Left ventricle myocardium inferior (tissue), 1 donor: Measurements from ENCODE around the gene ACACB. TPM values are rescaled to one million over a fixed set of nuclear protein-coding genes. Genes with fewer than 3 reads are reported as not detected.

Source experiments
- DNase-seq: peaks from one replicate; pipeline ENCODE4 v3.0.0-alpha.2; 2020
- H3K27ac ChIP-seq: fragments of 200-600 bp; replicated peaks from 2 replicates; pipeline ENCODE4 v1.8.0; 2021
- H3K27me3 ChIP-seq: fragments of 200-600 bp; 2 replicates; pipeline ENCODE4 v1.8.0; 2021; ENCODE audit warnings: low read depth
- H3K36me3 ChIP-seq: fragments of 200-600 bp; 2 replicates; pipeline ENCODE4 v1.8.0; 2021
- H3K4me1 ChIP-seq: fragments of 200-600 bp; 2 replicates; pipeline ENCODE4 v1.8.0; 2021
- H3K4me3 ChIP-seq: fragments of 200-600 bp; 2 replicates; pipeline ENCODE4 v1.8.0; 2021; ENCODE audit warnings: mild to moderate bottlenecking, moderate library complexity
- H3K9me3 ChIP-seq: fragments of 200-600 bp; replicated peaks from 2 replicates; pipeline ENCODE4 v1.8.0; 2021
- intact Hi-C: fragments of 100-400 bp; cut with micrococcal nuclease; formaldehyde crosslinking; loops from one replicate; pipeline ENCODE4 v1.11.0; 2022
- total RNA-seq: library from RNA; stranded (reverse); fragmentation: NEBNext Ultra II Directional; extraction: Animal tissue kit (Norgen Biotek cat#: 25700); gene quantifications from one replicate; pipeline ENCODE4 v1.2.1, GENCODE V29; 2021
- TF ChIP-seq, protein P1 (sequence below): fragments of 200-600 bp; IDR thresholded peaks from 2 replicates; pipeline ENCODE4 v1.8.0; 2021; ENCODE audit warnings: antibody characterized with exemption, mild to moderate bottlenecking, borderline replicate concordance
- donor health status: DM: no; HTN: yes; CAD: no; lungs with severe emphysema.

Gene ACACB
- total RNA-seq, 1 donor from 2014 or later: 123 TPM

DNA sequence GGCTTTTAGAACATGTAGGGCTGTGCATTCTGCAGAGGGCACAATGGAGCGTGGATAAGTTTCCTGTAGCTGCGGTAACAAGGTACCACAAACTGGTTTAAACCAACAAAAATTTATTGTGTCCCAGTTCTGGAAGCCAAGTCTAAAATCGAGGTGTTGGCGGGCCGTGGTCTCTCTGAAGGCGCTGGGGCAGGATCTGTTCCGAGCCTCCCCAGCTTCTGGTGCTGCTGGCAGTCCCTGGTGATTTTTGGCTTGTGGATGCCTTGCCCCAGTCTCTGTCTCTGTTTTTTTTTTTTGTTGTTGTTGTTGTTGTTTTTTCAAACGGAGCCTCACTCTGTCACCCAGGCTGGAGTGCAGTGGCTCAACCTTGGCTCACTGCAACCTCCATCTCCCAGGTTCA, 77.5 kb downstream of the ACACB start:
- intact Hi-C loops: no loop called here
- Histone ChIP-seq H3K9me3 (no peaks in the 10 kb centered on the region), H3K36me3 (peaks cover 97% of the 10 kb centered on the region), H3K27ac (no peak overlapping the region), H3K27me3 (no peaks in the 10 kb centered on the region), H3K4me1 (peaks cover 17% of the 10 kb centered on the region), H3K4me3 (no peak overlapping the region)
- DNase-seq: no peak
- TF ChIP-seq, protein P1, sequence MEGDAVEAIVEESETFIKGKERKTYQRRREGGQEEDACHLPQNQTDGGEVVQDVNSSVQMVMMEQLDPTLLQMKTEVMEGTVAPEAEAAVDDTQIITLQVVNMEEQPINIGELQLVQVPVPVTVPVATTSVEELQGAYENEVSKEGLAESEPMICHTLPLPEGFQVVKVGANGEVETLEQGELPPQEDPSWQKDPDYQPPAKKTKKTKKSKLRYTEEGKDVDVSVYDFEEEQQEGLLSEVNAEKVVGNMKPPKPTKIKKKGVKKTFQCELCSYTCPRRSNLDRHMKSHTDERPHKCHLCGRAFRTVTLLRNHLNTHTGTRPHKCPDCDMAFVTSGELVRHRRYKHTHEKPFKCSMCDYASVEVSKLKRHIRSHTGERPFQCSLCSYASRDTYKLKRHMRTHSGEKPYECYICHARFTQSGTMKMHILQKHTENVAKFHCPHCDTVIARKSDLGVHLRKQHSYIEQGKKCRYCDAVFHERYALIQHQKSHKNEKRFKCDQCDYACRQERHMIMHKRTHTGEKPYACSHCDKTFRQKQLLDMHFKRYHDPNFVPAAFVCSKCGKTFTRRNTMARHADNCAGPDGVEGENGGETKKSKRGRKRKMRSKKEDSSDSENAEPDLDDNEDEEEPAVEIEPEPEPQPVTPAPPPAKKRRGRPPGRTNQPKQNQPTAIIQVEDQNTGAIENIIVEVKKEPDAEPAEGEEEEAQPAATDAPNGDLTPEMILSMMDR: no peak

DNA sequence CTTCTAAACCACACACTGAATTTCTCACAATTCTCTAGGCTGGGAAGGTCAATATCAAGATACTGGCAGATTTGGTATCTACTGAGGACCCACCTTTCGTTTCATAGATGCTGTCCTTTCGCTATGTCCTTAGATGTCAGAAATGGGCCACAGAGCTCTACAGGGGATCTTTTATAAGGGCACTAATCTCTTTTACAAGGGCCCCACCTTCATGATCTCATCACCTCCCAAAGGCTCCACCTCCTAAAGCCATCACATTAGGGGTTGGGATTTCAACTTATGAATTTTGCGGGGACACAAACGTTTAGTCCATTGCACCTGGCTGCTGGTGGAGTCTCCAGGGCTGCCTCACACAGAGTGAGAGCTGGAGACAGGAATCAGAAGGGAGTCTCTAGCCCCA, 79.9 kb downstream of the ACACB start:
- Histone ChIP-seq H3K27ac (no peak overlapping the region), H3K9me3 (no peaks in the 10 kb centered on the region), H3K4me1 (peaks cover 17% of the 10 kb centered on the region), H3K36me3 (peaks cover 97% of the 10 kb centered on the region), H3K27me3 (no peaks in the 10 kb centered on the region), H3K4me3 (no peak overlapping the region)
- DNase-seq: no peak
- intact Hi-C loops: no loop called here
- TF ChIP-seq, protein P1: no peak

DNA sequence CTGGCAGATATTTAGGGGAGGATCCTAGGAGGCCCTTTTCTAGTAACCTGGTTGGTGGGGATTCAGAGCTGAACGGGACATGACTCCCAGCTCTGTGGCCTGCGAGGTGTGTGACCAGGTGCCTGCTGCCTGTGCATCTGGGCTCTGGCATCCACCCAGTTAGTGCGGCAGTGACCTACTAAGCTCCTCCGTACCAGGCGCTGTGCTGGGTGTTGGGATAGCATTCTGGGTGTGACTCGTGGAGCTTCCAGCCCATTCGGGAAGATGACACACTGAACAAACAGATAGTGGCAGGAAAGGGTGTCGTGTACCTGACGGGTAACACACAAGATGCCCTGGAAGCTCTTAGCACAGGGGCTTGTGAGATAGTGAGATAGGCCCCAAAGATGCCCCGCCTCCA, 80.9 kb downstream of the ACACB start:
- no peak overlapping the region for H3K27ac ChIP-seq
- H3K27me3 ChIP-seq: no peaks in the 10 kb centered on the region
- peaks cover 12% of the 10 kb centered on the region for H3K4me1 ChIP-seq

DNA sequence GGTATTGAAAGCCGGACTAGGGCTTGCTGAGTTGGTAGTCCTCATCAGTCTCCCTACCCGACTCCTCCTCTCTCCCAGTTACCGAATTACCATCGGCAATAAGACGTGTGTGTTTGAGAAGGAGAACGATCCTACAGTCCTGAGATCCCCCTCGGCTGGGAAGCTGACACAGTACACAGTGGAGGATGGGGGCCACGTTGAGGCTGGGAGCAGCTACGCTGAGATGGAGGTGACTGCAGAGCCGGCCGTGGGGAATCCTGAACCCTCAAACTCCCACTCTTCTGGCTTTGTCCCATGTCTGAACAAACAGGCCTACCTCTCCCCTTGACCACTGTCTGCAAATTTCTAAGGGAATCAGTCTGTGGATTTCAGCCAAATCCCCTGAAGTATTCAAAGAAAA, 82.9 kb downstream of the ACACB start:
- Histone ChIP-seq H3K27me3 (no peaks in the 10 kb centered on the region), H3K36me3 (peaks cover 98% of the 10 kb centered on the region), H3K9me3 (no peaks in the 10 kb centered on the region), H3K4me3 (no peak overlapping the region), H3K4me1 (peaks cover 7% of the 10 kb centered on the region), H3K27ac (no peak overlapping the region)
- DNase-seq: no peak
- TF ChIP-seq, protein P1: no peak
- intact Hi-C loops: no loop called here

More for the DNA sequence above, 80.9 kb downstream of the ACACB start:
- Histone ChIP-seq H3K9me3 (no peaks in the 10 kb centered on the region), H3K36me3 (peaks cover 97% of the 10 kb centered on the region), H3K4me3 (no peak overlapping the region)
- intact Hi-C loops: no loop called here
- TF ChIP-seq, protein P1: no peak
- DNase-seq: no peak

DNA sequence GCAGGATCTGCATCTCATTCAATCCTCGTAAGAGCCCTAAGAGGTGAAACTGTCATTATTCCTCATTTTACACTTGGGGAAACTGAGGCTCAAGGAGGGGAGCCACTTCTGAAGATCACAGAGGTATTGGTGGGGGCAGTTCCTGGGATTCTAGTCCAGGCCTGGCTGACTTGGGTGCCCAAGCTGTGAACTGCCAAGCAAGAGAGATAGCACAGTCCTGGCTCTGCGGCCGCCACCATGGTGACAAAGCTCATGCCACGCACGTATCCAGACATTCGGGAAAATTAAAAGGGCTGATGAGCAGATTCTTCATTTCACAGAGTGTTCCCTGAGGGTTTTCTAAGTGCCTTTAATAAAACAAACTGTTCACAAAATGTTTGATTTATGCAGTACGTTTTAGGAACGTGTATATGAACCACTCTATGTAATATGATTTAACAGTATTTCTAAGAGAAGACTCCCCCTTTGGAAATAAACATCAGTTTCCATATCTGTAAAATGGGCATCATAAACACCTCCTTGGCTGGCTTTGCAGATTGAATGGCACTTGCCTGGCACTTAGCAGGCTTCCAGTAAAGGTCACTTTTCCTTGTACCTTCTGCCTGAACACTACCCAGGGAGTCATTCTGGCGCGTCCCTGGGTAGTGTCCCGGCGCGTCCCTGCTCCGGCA, 84.6 kb downstream of the ACACB start:
- Histone ChIP-seq H3K4me3 (no peak overlapping the region), H3K9me3 (no peaks in the 10 kb centered on the region), H3K27me3 (no peaks in the 10 kb centered on the region), H3K27ac (no peak overlapping the region), H3K4me1 (no peaks in the 10 kb centered on the region), H3K36me3 (peaks cover 100% of the 10 kb centered on the region)
- intact Hi-C loops: no loop called here
- TF ChIP-seq, protein P1: no peak
- no peak for DNase-seq
